Naive thymus-derived CD4-positive, alpha-beta T cell (primary cell): ENCODE results near the gene RGS6. TPM values are rescaled to one million over a fixed set of nuclear protein-coding genes. Genes with fewer than 3 reads are reported as not detected.

Experiments
- ATAC-seq: fragments of 150-1000 bp; cut with Tn5 transposase; 2 replicates; pipeline ENCODE4 v1.10.0; 2021; ENCODE audit warnings: mild to moderate bottlenecking, moderate library complexity
- CTCF ChIA-PET: fragments of 350-600 bp; sonication (Branson Sonifier 250); formaldehyde crosslinking; loops from one replicate; lab custom pipeline; 2021; ENCODE audit warnings: antibody characterized with exemption; lab: Charles Lee
- POLR2A ChIA-PET: fragments of 350-600 bp; sonication (Branson Sonifier 250); formaldehyde crosslinking; loops from one replicate; lab custom pipeline; 2021; ENCODE audit warnings: antibody characterized with exemption, inconsistent platforms; lab: Charles Lee
- DNase-seq, 9 donors: peaks; one replicate each; pipeline versions ENCODE4 v3.0.0 to v3.0.0-alpha.2; 2020 to 2022; ENCODE audit warnings: mixed read lengths in 1 of 9
- H3K27ac ChIP-seq: one replicate; pipeline ENCODE4 v1.7.0; 2013; ENCODE audit warnings: mild to moderate bottlenecking, low read depth, low read length, moderate library complexity
- H3K27me3 ChIP-seq, 2 donors: one replicate each; pipeline ENCODE4 v1.7.0; 2013; ENCODE audit warnings: low read length in 2 of 2, mild to moderate bottlenecking in 2 of 2, moderate library complexity in 2 of 2; ENCODE audit not compliant: control insufficient read depth in 2 of 2, insufficient read depth in 2 of 2
- H3K36me3 ChIP-seq, 3 experiments: 1 replicate in 2 of 3; 2 replicates in 1 of 3; pipeline ENCODE4 v1.7.0; 2013; ENCODE audit warnings: low read length in 3 of 3, mild to moderate bottlenecking in 3 of 3, moderate library complexity in 1 of 3; ENCODE audit not compliant: insufficient read depth in 3 of 3, control insufficient read depth in 2 of 3
- H3K4me1 ChIP-seq, 2 donors: one replicate each; pipeline ENCODE4 v1.7.0; 2013; ENCODE audit warnings: low read length in 2 of 2, mild to moderate bottlenecking in 2 of 2, moderate library complexity in 1 of 2; ENCODE audit not compliant: control insufficient read depth in 2 of 2, insufficient read depth in 2 of 2
- H3K4me3 ChIP-seq: 2 replicates; pipeline ENCODE4 v1.7.0; 2013; ENCODE audit warnings: mild to moderate bottlenecking, low read length
- H3K9me3 ChIP-seq, 3 experiments: 1 replicate in 2 of 3; 2 replicates in 1 of 3; pipeline ENCODE4 v1.7.0; 2013; ENCODE audit warnings: low read length in 3 of 3; ENCODE audit not compliant: control insufficient read depth in 2 of 3
- H3K27ac Mint-ChIP-seq, 9 donors: one replicate each; pipeline ENCODE4 v1.8.0; 2020 to 2022; ENCODE audit warnings: mixed read lengths in 9 of 9, mild to moderate bottlenecking in 8 of 9, moderate library complexity in 5 of 9, inconsistent platforms in 2 of 9
- H3K27me3 Mint-ChIP-seq, 5 donors: one replicate each; pipeline ENCODE4 v1.8.0; 2021 to 2022; ENCODE audit warnings: mixed read lengths in 5 of 5, mild to moderate bottlenecking in 1 of 5
- H3K36me3 Mint-ChIP-seq, 5 donors: one replicate each; pipeline ENCODE4 v1.8.0; 2020 to 2022; ENCODE audit warnings: mixed read lengths in 5 of 5, mild to moderate bottlenecking in 3 of 5, inconsistent platforms in 1 of 5
- H3K4me1 Mint-ChIP-seq, 7 donors: one replicate each; pipeline ENCODE4 v1.8.0; 2020 to 2022; ENCODE audit warnings: mixed read lengths in 7 of 7, mild to moderate bottlenecking in 3 of 7, inconsistent platforms in 1 of 7
- H3K4me3 Mint-ChIP-seq, 10 donors: one replicate each; pipeline ENCODE4 v1.8.0; 2020 to 2022; ENCODE audit warnings: mild to moderate bottlenecking in 10 of 10, mixed read lengths in 10 of 10, moderate library complexity in 6 of 10, inconsistent platforms in 2 of 10
- H3K9me3 Mint-ChIP-seq, 11 donors: one replicate each; pipeline ENCODE4 v1.8.0; 2020 to 2022; ENCODE audit warnings: mixed read lengths in 11 of 11, mild to moderate bottlenecking in 4 of 11, inconsistent platforms in 1 of 11, moderate library complexity in 1 of 11
- intact Hi-C, 2 donors: fragments of 100-400 bp; cut with micrococcal nuclease; formaldehyde crosslinking; loops; one replicate each; pipeline ENCODE4 v1.15.1; 2023
- polyA plus RNA-seq, 2 donors: library from polyadenylated mRNA; unstranded; fragments of 300-500 nt; fragmentation: Illumina TruSeq; gene quantifications; one replicate each; pipeline ENCODE4 v1.2.3, GENCODE V29; 2021
- total RNA-seq, 6 experiments: library from RNA in 5 of 6; stranded (reverse) in 5 of 6; gene quantifications; 1 replicate in 5 of 6; 2 replicates in 1 of 6; pipeline ENCODE4 v1.2.3 and lab custom pipeline; 2021 to 2026

Gene RGS6
- total and polyA plus RNA-seq, 7 experiments from 2014 or later, result 0.29 to 0.97 TPM; not detected in 5

DNA sequence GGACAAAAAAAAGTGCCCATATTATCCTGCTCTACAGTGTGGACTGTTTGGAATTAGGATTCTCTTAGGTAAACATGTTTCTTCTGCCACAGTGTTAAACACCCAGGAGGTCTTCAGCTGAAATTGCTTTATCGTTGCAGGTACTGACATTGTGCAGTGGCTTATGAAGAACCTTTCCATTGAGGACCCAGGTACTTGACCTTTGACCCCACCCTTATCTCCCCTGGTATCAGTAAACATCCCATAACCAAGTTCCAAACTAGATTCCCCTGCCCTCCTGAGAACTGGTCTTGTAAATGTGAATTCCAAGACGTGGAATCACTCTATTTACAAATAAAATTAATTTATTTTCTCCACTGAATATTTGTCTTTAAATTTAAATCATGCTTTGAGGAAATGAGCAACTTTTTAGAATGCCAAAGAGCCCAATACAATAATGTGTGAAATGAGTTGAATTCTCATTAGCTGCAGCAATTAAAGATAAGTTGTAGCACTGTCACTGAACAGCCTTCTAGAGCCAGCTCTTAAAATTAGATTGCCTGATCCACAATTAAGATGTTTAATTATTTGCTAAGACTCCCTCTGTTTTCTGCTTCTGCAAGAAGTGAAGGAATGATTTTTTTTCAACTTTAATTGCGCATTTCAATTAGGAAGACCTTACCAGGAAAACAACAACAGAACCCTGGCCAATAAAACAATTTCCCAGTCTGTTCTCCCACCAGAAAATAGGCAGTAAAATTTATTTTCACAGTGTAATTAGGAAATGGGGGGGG is 522.3 kb downstream of the RGS6 start:
- H3K27me3 Mint-ChIP-seq, result peaks cover 0 to 8% (median 3%) of the 10 kb centered on the region in 5 donors
- peaks cover 0 to 2% (median 0%) of the 10 kb centered on the region in 11 donors for H3K9me3 Mint-ChIP-seq
- H3K4me3 Mint-ChIP-seq, result no peak overlapping the region
- intact Hi-C loops, result no loop called here
- CTCF ChIA-PET, result interaction anchor here (0.7 kb wide), 1 partner anchor 57 kb away, joined by 4 read pairs; no protein-coding TSS in a partner anchor
- Histone ChIP-seq H3K4me1 (peaks cover 15 to 17% of the 10 kb centered on the region in 2 donors), H3K36me3 (no peaks in the 10 kb centered on the region), H3K27ac (no peak overlapping the region), H3K4me3 (no peak overlapping the region), H3K9me3 (no peaks in the 10 kb centered on the region), H3K27me3 (no peaks in the 10 kb centered on the region)
- ATAC-seq (no peak), DNase-seq (no peak)
- peaks cover 0 to 14% (median 0%) of the 10 kb centered on the region in 5 donors for H3K36me3 Mint-ChIP-seq
- POLR2A ChIA-PET, result no interaction called here
- H3K27ac Mint-ChIP-seq, result no peak overlapping the region
- H3K4me1 Mint-ChIP-seq, result peaks cover 21 to 45% (median 26%) of the 10 kb centered on the region in 7 donors

DNA sequence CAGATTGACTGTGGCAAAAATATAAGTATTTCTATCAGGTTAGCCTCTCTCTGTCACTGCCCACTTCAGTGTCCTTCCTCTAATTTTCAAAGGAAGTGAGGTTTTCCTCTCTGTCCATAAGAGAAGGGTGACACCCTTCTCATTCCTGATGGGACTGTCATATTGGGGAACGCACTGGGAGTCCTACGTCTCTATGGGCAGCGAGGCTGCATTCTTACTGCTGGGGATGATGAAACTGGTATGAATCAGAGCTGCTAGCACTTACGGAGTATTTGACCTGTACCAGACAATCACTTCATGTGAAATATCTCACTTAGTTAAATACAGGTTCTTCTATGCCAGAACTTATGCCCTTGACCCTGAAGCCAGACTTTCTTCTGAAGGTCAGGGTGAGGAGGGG is 525.4 kb downstream of the RGS6 start:
- intact Hi-C loops, result no loop called here
- Mint-ChIP-seq H3K4me1 (peaks cover 0 to 21% (median 3%) of the 10 kb centered on the region in 7 donors), H3K9me3 (peaks cover 0 to 4% (median 0%) of the 10 kb centered on the region in 11 donors), H3K27ac (no peak overlapping the region), H3K4me3 (no peak overlapping the region), H3K36me3 (peaks cover 0 to 18% (median 0%) of the 10 kb centered on the region in 5 donors), H3K27me3 (peaks cover 0 to 8% (median 0%) of the 10 kb centered on the region in 5 donors)
- no peak overlapping the region for H3K4me3 ChIP-seq
- no peak for ATAC-seq
- H3K27me3 ChIP-seq, result no peaks in the 10 kb centered on the region
- H3K36me3 ChIP-seq, result no peaks in the 10 kb centered on the region
- no peak for DNase-seq
- CTCF ChIA-PET, result no interaction called here
- H3K27ac ChIP-seq, result no peak overlapping the region
- H3K9me3 ChIP-seq, result no peaks in the 10 kb centered on the region
- POLR2A ChIA-PET, result no interaction called here
- no peaks in the 10 kb centered on the region for H3K4me1 ChIP-seq

DNA sequence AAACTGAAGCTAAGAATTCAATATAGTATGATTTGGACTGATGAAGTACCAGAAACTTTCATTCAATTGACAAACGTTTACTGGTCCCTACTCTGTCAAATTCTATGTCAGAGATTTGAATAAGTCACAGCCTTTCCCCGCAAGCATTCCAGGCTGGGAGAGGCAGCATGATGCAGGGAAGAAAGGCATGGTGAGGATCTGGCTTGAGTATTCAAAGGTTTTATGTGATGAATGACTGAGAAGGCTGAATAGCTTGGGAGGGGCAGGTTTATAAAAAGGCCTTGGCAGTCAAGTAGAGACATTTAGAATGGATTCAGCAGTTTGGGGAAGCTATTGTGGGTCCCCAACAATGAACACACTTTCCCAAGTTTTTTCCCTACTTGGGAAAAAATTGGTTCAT is 529.8 kb downstream of the RGS6 start:
- CTCF ChIA-PET, result no interaction called here
- peaks cover 0 to 5% (median 0%) of the 10 kb centered on the region in 7 donors for H3K4me1 Mint-ChIP-seq

DNA sequence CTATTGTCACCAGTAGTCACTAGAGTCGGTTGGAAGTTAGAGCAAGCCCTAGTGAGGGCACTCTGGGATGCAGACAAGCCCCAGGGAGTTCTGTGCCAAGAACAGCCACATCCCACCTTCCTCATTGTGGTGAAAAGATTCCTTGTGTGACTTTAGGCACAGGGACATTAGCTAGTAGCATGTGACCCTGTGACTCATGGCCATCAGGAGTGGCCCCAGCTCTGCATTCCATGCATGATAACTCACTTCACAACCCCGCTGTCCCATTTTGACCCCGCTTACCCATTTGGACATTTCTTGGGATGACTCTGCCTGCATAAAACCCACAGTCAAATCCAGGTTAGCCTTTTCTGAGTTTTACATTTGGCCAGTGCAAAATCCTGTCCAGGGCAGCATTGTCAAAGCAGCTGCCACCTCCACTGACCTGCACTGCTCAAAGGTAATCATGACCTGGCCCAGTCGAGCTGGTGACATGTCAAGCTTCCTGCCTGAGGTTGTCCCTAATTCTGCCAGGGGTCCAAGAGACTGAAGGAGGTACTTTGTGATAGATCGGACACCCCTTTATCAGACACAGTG is 531.1 kb downstream of the RGS6 start:
- DNase-seq (no peak), ATAC-seq (no peak)
- ChIA-PET CTCF (no interaction called here), POLR2A (no interaction called here)
- Mint-ChIP-seq H3K36me3 (peaks cover 0 to 35% (median 4%) of the 10 kb centered on the region in 5 donors), H3K4me1 (peaks cover 0 to 6% (median 0%) of the 10 kb centered on the region in 7 donors), H3K4me3 (no peak overlapping the region), H3K27me3 (peaks cover 0 to 16% (median 0%) of the 10 kb centered on the region in 5 donors), H3K27ac (no peak overlapping the region), H3K9me3 (peaks cover 4 to 30% (median 14%) of the 10 kb centered on the region in 11 donors)
- Histone ChIP-seq H3K36me3 (no peaks in the 10 kb centered on the region), H3K4me3 (no peak overlapping the region), H3K4me1 (no peaks in the 10 kb centered on the region), H3K9me3 (peaks cover 0 to 4% (median 0%) of the 10 kb centered on the region in 3 experiments), H3K27ac (no peak overlapping the region), H3K27me3 (no peaks in the 10 kb centered on the region)
- intact Hi-C loops, result no loop called here

More for the DNA sequence above, 529.8 kb downstream of the RGS6 start:
- peaks cover 0 to 30% (median 4%) of the 10 kb centered on the region in 5 donors for H3K36me3 Mint-ChIP-seq
- no peaks in the 10 kb centered on the region for H3K36me3 ChIP-seq
- no peaks in the 10 kb centered on the region for H3K27me3 ChIP-seq
- POLR2A ChIA-PET, result no interaction called here
- H3K4me3 Mint-ChIP-seq, result no peak overlapping the region
- intact Hi-C loops, result no loop called here
- H3K27ac ChIP-seq, result no peak overlapping the region
- no peak for DNase-seq
- no peak overlapping the region for H3K27ac Mint-ChIP-seq
- H3K9me3 Mint-ChIP-seq, result peaks cover 4 to 22% (median 14%) of the 10 kb centered on the region in 11 donors
- H3K4me3 ChIP-seq, result no peak overlapping the region
- ATAC-seq, result no peak
- H3K27me3 Mint-ChIP-seq, result peaks cover 0 to 21% (median 0%) of the 10 kb centered on the region in 5 donors
- H3K9me3 ChIP-seq, result peaks cover 0 to 4% (median 0%) of the 10 kb centered on the region in 3 experiments
- no peaks in the 10 kb centered on the region for H3K4me1 ChIP-seq

DNA sequence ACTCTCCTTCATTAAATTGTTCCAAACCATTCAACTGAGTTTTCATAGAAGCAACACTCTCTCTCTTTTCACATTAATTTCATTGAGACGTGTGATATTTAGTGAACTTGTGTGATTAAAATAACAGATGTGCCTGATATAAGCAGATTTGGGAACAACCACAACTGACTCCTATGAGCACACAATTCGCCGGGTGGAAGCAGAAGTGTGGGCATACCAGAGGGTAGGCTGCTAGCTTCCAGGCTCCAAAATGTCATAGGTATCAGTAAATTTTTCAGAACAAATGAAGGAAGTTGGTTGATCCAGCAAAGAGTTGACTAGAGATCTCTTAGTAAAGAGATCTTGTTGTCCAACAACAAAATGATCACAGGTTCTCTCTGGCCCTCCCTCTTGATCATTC is 532.0 kb downstream of the RGS6 start:
- Histone ChIP-seq H3K36me3 (no peaks in the 10 kb centered on the region), H3K9me3 (peaks cover 0 to 4% (median 0%) of the 10 kb centered on the region in 3 experiments), H3K4me3 (no peak overlapping the region), H3K4me1 (no peaks in the 10 kb centered on the region), H3K27me3 (no peaks in the 10 kb centered on the region), H3K27ac (no peak overlapping the region)
- CTCF ChIA-PET, result no interaction called here
- Mint-ChIP-seq H3K4me1 (peaks cover 0 to 5% (median 0%) of the 10 kb centered on the region in 7 donors), H3K36me3 (peaks cover 0 to 34% (median 4%) of the 10 kb centered on the region in 5 donors), H3K9me3 (peaks cover 4 to 30% (median 14%) of the 10 kb centered on the region in 11 donors), H3K4me3 (no peak overlapping the region), H3K27ac (no peak overlapping the region), H3K27me3 (peaks cover 0 to 12% (median 0%) of the 10 kb centered on the region in 5 donors)
- intact Hi-C loops, result no loop called here
- ATAC-seq (no peak), DNase-seq (no peak)
- POLR2A ChIA-PET, result no interaction called here

DNA sequence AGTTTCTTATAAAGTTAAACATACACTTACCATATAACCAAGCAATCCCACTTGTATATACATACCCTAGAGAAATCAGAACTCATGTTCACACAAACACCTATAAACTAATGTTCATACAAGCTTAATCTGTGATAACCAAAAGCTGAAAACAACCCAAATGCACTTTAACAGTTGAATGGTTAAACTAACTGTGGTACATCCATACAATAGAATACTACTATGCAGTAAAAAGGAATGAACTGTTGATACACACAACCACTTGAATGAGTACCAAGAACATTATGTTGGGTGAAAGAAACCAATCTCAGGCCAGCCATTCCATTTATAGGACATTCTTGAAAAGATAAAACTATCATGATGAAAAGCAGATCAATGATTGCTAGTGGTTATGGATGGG is 534.1 kb downstream of the RGS6 start:
- CTCF ChIA-PET, result no interaction called here
- intact Hi-C loops, result no loop called here
- no peak overlapping the region for H3K4me3 Mint-ChIP-seq
- Histone ChIP-seq H3K27ac (no peak overlapping the region), H3K4me1 (no peaks in the 10 kb centered on the region), H3K36me3 (no peaks in the 10 kb centered on the region), H3K27me3 (no peaks in the 10 kb centered on the region), H3K9me3 (peaks cover 0 to 4% (median 0%) of the 10 kb centered on the region in 3 experiments), H3K4me3 (no peak overlapping the region)
- peaks cover 0 to 18% (median 0%) of the 10 kb centered on the region in 5 donors for H3K27me3 Mint-ChIP-seq
- peaks cover 0 to 9% (median 0%) of the 10 kb centered on the region in 7 donors for H3K4me1 Mint-ChIP-seq
- H3K36me3 Mint-ChIP-seq, result peaks cover 0 to 41% (median 4%) of the 10 kb centered on the region in 5 donors
- ATAC-seq, result no peak
- peaks cover 4 to 30% (median 14%) of the 10 kb centered on the region in 11 donors for H3K9me3 Mint-ChIP-seq
- POLR2A ChIA-PET, result no interaction called here
- DNase-seq, result no peak
- H3K27ac Mint-ChIP-seq, result no peak overlapping the region
